Measurements from ENCODE around the gene TJP1.

- no peak for TF ChIP-seq CTCF (IDR thresholded peaks at IDR 0.05)
- no peak for TF ChIP-seq POLR2A (IDR thresholded peaks at IDR 0.05)
Measured at GRCh38 chr15:29728418-29728817, 93.8 kb downstream of the TJP1 start.
